Esophagus (tissue), 2 donors: ENCODE measurements around the gene SLC39A7. TPM values are rescaled to one million over a fixed set of nuclear protein-coding genes. Genes with fewer than 3 reads are reported as not detected.

Experiments
- H3K27ac ChIP-seq, 2 donors: one replicate each; pipeline ENCODE4 v1.5.1; 2013; ENCODE audit warnings: low read depth in 2 of 2, mild to moderate bottlenecking in 2 of 2, inconsistent platforms in 1 of 2, low read length in 1 of 2, moderate library complexity in 1 of 2
- H3K27me3 ChIP-seq, 2 donors: one replicate each; pipeline ENCODE4 v1.6.1; 2013; ENCODE audit warnings: low read length in 2 of 2, control low read depth in 1 of 2, mild to moderate bottlenecking in 1 of 2; ENCODE audit not compliant: insufficient read depth in 2 of 2, control insufficient read depth in 1 of 2
- H3K36me3 ChIP-seq, 2 donors: one replicate each; pipeline ENCODE4 v1.6.1; 2013; ENCODE audit warnings: low read length in 1 of 2; ENCODE audit not compliant: control insufficient read depth in 2 of 2, insufficient read depth in 2 of 2
- H3K4me1 ChIP-seq, 2 donors: one replicate each; pipeline ENCODE4 v1.6.1; 2013; ENCODE audit warnings: low read length in 1 of 2; ENCODE audit not compliant: control insufficient read depth in 2 of 2, insufficient read depth in 2 of 2
- H3K4me3 ChIP-seq, 2 donors: one replicate each; pipeline ENCODE4 v1.5.1; 2013; ENCODE audit warnings: low read length in 2 of 2, mild to moderate bottlenecking in 2 of 2, low read depth in 1 of 2, moderate library complexity in 1 of 2
- H3K9me3 ChIP-seq, 2 donors: one replicate each; pipeline ENCODE4 v1.6.1; 2013; ENCODE audit warnings: mild to moderate bottlenecking in 2 of 2, low read depth in 1 of 2, low read length in 1 of 2, moderate library complexity in 1 of 2; ENCODE audit not compliant: control insufficient read depth in 2 of 2, insufficient read depth in 1 of 2
- WGBS, 2 donors: extraction: QIAGEN DNeasy Blood & Tissue Kit; methylation state at CpG; one replicate each; pipeline ENCODE4 v1.1.7; 2013; 5-methylcytosine and 5-hydroxymethylcytosine counted together
- polyA plus RNA-seq, 2 donors: library from polyadenylated mRNA; stranded (reverse); fragments of 200-250 nt; gene quantifications; one replicate each; pipeline ENCODE4 v1.2.3, GENCODE V29; 2013
- donor health status: healthy with polysubstance abuse.
- donor health status: Bipolar disorder and iron deficiency.

Gene SLC39A7
- polyA plus RNA-seq, 2 donors, result 22.8 to 57.3 TPM

DNA sequence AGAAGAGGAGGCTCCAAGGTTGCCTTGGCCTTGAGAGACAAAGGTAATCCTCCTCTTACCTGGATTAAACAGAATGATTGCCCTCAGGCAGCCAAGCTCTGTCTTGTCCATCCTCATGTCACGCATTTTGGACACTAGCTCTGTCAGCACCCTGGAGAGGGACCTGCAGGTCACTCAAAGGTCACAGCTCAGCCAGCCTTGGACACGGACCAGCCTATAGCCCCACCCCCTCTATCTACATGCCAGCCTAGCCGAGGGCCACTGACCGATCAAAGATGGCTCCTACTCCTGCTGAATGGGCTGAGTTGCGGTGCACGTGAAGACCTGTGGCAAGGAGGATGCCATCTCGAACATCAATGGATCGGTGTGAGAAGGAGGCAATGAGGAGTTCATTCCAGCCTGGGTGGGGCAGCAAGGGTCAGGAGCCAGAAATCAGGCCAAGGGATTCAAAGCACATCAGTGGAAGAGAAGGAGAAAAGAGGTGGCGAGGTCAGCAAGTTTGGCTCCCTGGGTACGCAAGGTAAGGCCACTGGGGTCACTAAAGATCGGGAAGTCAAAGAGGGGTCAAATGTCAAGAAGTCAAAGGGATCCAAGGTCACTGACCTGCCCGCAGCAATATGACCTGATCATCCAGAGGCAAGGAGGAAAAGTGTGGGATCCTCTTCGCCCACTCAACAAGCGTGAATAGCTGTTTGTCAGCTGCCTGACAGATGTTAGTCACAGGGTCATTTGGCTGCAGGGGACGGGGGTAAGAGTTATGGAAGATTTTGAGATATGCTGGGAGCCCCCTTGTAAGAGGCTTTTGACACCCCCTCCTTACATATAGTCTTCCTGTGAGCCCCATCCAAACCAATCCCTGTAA is 5.1 kb upstream of the SLC39A7 start:
- Histone ChIP-seq H3K27me3 (no peaks in the 10 kb centered on the region), H3K36me3 (peaks cover 14 to 24% of the 10 kb centered on the region in 2 donors), H3K27ac (no peak overlapping the region), H3K9me3 (no peaks in the 10 kb centered on the region), H3K4me3 (no peak overlapping the region), H3K4me1 (peaks cover 7 to 14% of the 10 kb centered on the region in 2 donors)
- WGBS, 2 donors, result 80 to 81% methylated on average over 15 of the region's 15 CpGs

DNA sequence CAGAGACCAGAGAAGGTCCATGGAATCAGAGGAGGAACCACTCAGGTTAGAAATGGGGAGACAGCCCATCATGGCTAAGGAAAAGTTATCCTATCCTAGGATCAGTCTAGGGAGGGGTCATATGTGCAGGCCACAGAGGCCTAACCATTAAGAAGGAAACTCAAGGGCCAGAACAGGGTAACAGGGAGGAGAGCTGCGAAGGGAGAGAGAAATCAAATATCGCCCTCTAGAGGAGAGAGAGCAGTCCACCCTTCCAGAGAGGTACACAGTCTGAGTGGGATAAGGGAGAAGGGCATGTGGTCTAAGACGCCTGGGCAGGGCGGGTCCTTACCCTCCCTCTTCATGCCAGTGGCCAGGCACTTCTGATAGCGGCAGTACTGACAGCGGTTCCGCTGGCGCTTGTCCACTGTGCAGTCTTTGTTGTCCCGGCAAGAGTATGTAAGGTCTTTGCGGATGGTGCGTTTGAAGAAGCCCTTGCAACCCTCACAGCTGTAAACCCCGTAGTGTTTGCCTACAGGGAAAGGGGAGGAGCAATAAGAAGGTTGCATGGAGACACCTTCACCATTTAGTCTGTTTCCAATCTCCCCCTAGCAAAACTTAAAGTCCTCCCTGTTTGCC is 3.1 kb upstream of the SLC39A7 start:
- Histone ChIP-seq H3K9me3 (no peaks in the 10 kb centered on the region), H3K4me1 (peaks cover 19% of the 10 kb centered on the region in 2 donors), H3K4me3 (no peak overlapping the region), H3K27ac (no peak overlapping the region), H3K27me3 (no peaks in the 10 kb centered on the region), H3K36me3 (peaks cover 14 to 31% of the 10 kb centered on the region in 2 donors)
- WGBS, 2 donors, result 24 to 40% methylated on average over 12 of the region's 12 CpGs

DNA sequence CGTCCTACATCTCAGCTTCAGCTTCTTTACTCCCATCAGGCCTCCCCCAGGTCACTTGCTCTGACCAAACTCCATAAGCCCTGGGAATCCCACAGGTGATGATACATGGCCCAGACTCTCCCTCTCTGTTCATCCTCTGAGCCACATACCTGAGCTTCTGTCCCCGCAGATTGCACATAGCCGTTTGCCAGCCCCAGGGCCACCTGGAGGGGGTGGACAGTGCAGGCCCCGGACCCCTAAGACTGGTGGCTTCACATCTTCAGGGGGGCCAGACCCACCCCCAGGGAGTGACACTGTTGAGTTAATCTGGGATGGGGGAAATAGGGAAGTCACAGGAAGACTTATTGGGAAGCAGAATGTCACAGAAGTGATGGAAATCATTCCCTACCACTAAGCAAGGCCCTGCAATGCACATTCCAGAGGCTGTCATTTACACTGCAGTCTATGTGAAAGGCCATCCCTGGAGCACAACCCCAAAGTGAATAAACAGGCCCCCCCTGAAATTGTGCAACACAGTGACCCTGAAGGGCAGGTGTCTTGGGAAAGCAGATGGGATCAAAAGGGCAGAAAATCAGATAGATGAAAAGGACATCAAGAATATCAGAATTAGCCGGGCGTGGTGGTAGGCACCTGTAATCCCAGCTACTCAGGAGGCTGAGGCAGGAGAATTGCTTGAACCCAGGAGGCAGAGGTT is 2.4 kb upstream of the SLC39A7 start:
- Histone ChIP-seq H3K27ac (no peak overlapping the region), H3K4me1 (peaks cover 12 to 14% of the 10 kb centered on the region in 2 donors), H3K36me3 (peaks cover 18 to 36% of the 10 kb centered on the region in 2 donors), H3K27me3 (no peaks in the 10 kb centered on the region), H3K9me3 (no peaks in the 10 kb centered on the region), H3K4me3 (no peak overlapping the region)
- 68 to 69% methylated on average over 6 of the region's 6 CpGs for WGBS, 2 donors

DNA sequence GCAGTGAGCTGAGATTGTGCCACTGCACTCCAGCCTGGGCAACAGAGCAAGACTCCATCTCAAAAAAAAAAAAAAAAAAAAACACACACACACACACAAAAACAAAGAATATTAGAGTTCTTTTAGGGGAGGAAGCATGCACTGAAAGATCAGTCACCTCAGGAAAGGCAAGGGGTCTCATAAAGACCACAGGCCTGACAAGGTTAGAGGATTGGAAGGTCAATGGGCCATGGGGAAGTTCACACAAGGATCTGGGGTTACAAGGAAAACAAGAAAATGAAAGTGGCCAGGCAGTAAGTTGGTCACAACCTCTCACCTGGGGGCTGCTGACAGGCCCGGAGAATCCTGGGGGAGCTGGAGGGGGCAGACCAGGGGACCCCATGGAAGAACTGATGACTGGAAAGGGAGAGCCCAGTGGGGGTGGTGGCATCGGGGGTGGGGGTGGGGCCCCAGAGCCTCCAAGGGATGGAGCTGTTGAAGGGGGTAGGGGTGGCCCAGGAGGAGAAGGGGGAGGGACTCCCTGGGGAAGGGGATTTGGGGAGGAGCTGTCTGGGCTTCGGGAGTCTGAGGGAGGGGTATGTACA is 1.7 kb upstream of the SLC39A7 start:
- peak overlapping the region in 1 of 2 donors; percentile 94 for H3K4me3 ChIP-seq
- H3K27ac ChIP-seq, result peak overlapping the region in 1 of 2 donors; percentile 99
- WGBS, 2 donors, result 31 to 35% methylated on average over 3 of the region's 3 CpGs
- peaks cover 9 to 14% of the 10 kb centered on the region in 2 donors for H3K4me1 ChIP-seq
- no peaks in the 10 kb centered on the region for H3K27me3 ChIP-seq
- peaks cover 18 to 42% of the 10 kb centered on the region in 2 donors for H3K36me3 ChIP-seq
- no peaks in the 10 kb centered on the region for H3K9me3 ChIP-seq

DNA sequence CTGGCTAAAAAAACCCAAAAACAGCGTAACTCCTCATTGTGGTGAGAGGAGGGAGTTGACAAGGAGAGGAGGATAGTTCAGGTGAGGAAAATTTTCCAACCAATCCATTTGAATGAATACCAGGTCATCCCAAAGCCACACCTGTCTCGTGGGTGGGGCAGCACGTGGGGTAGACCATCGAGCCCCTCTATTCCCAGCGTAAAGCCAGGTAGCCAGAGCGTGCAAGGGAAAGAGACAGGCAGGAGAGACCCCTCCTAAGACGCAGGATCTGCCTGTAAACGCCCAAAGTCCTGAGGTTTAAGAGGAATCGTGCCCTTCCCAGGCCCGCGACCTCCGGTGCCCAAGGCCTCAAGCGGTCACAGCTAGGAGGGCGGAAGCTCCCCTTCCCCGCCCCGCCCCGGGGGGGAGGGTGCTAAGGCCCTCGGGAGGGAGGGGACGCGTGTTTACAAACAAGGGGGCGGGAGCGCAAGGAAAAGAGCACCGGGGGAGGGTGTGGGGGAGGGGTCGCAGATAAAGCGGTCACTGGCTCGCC is 914 bp upstream of the SLC39A7 start:
- Histone ChIP-seq H3K4me1 (peaks cover 9 to 14% of the 10 kb centered on the region in 2 donors), H3K36me3 (peaks cover 18 to 37% of the 10 kb centered on the region in 2 donors), H3K4me3 (peak overlapping the region; percentile 91 to 94)

DNA sequence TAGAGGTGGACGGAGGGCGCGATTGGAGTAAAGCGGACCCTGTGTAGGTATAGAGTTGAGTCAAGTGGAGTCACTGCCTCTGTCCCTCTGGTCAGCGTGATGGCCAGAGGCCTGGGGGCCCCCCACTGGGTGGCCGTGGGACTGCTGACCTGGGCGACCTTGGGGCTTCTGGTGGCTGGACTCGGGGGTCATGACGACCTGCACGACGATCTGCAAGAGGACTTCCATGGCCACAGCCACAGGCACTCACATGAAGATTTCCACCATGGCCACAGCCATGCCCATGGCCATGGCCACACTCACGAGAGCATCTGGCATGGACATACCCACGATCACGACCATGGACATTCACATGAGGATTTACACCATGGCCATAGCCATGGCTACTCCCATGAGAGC is 479 bp downstream of the SLC39A7 start:
- Histone ChIP-seq H3K36me3 (peaks cover 8 to 24% of the 10 kb centered on the region in 2 donors), H3K4me1 (peaks cover 15 to 22% of the 10 kb centered on the region in 2 donors), H3K4me3 (peak overlapping the region; percentile 91 to 94), H3K27ac (peak overlapping the region; percentile 95 to 99), H3K27me3 (no peaks in the 10 kb centered on the region), H3K9me3 (no peaks in the 10 kb centered on the region)
- 3 to 4% methylated on average over 14 of the region's 14 CpGs for WGBS, 2 donors

More for the DNA sequence above, 914 bp upstream of the SLC39A7 start:
- WGBS, 2 donors, result 1 to 2% methylated on average over 18 to 26 of the region's 26 CpGs
- no peaks in the 10 kb centered on the region for H3K27me3 ChIP-seq
- H3K9me3 ChIP-seq, result no peaks in the 10 kb centered on the region
- H3K27ac ChIP-seq, result peak overlapping the region; percentile 95 to 99

DNA sequence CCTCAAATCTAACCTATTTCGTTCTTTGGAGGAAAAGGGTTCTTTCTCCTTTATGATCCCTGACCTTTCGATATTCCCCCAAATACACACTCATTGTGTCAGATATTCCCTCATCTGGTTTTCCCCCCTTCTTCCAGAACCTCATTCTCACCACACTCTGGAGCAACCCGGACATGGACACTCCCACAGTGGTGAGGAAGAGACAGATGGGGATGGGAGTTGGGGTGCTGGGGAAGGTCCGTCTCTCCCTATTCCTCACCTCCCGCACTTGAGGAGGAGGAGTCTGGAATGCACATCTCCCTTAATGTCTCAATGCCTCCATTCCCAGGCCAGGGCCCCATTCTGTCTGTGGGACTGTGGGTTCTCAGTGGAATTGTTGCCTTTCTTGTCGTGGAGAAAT is 1.3 kb downstream of the SLC39A7 start:
- Histone ChIP-seq H3K4me1 (peaks cover 15 to 22% of the 10 kb centered on the region in 2 donors), H3K4me3 (no peak overlapping the region), H3K9me3 (no peaks in the 10 kb centered on the region), H3K27me3 (no peaks in the 10 kb centered on the region), H3K36me3 (peaks cover 5 to 22% of the 10 kb centered on the region in 2 donors), H3K27ac (no peak overlapping the region)
- WGBS, 2 donors, result 76 to 87% methylated on average over 6 of the region's 6 CpGs

DNA sequence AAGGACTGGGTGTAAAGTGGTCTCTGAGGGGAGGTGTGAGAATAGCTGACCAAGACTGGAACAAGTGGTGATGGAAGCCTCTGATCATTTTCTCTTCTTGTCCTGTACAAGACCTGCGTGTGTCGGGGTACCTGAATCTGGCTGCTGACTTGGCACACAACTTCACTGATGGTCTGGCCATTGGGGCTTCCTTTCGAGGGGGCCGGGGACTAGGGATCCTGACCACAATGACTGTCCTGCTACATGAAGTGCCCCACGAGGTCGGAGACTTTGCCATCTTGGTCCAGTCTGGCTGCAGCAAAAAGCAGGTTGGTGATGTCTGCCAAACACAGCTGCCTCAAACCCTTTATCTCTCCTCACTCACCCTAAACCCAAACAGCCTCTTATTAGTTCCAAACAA is 2.1 kb downstream of the SLC39A7 start:
- WGBS, 2 donors, result 82 to 84% methylated on average over 6 of the region's 6 CpGs
- Histone ChIP-seq H3K9me3 (no peaks in the 10 kb centered on the region), H3K27me3 (no peaks in the 10 kb centered on the region), H3K4me1 (peaks cover 20 to 22% of the 10 kb centered on the region in 2 donors), H3K27ac (no peak overlapping the region), H3K4me3 (no peak overlapping the region), H3K36me3 (peaks cover 5 to 20% of the 10 kb centered on the region in 2 donors)
